WERI-Rb-1 (cell line): ENCODE data around the gene SNRNP40.
A peak's percentile ranks its signal among the peaks of the same experiment; 100 is the strongest.
"Not testable (repeated sequence)": the region's sequence is repeated elsewhere in the genome, so short reads cannot be mapped to it uniquely, and the experiment has no call there.

Experiments
- DNase-seq: peaks from one replicate; pipeline ENCODE4 v3.0.0-alpha.2; 2020
- H3K27ac ChIP-seq: fragments of 250-450 bp; sonication (Bioruptor Pico); 2 replicates; pipeline ENCODE4 v1.5.1; 2020; ENCODE audit warnings: mild to moderate bottlenecking, moderate library complexity
- H3K27me3 ChIP-seq: fragments of 250-450 bp; sonication (Bioruptor Pico); 2 replicates; pipeline ENCODE4 v1.5.1; 2021; ENCODE audit warnings: mild to moderate bottlenecking, low read depth, moderate library complexity; ENCODE audit not compliant: insufficient read depth, severe bottlenecking
- H3K36me3 ChIP-seq: fragments of 250-450 bp; sonication (Bioruptor Pico); 2 replicates; pipeline ENCODE4 v1.5.1; 2020; ENCODE audit warnings: mild to moderate bottlenecking, moderate library complexity
- H3K4me3 ChIP-seq: 2 replicates; pipeline ENCODE4 v1.5.1; 2011; ENCODE audit warnings: low read depth, mild to moderate bottlenecking, control low read depth, low read length
- H3K9me3 ChIP-seq: fragments of 250-450 bp; sonication (Bioruptor Pico); 2 replicates; pipeline ENCODE4 v1.5.1; 2021; ENCODE audit warnings: mild to moderate bottlenecking, moderate library complexity; ENCODE audit not compliant: severe bottlenecking
- TF ChIP-seq, protein P1 (sequence below): IDR thresholded peaks from 2 replicates; pipeline ENCODE4 v1.5.1; 2011; ENCODE audit warnings: low read depth, mild to moderate bottlenecking, control low read depth, inconsistent platforms, low read length

SNRNP40 gene

DNA sequence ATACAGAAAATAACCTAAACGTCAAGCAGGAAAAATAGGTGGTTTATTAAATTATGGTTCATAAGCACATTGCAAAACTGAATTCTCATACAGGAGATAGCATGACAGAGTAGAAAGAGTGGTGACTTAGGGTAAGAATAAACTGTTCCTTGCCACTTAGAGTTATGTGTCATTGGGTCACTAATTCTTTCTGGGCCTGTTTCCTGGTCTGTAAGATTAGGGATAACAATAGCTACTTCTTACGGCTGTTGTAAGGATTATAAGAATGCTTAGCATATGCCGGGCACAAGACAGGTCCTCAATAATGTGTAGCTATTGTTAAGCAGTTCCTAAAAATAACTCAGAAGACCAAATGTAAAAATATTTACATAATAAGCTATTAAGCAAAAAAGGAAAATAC lies 24.2 kb downstream of the SNRNP40 start:
- Histone ChIP-seq H3K27ac (peak overlapping the region; percentile 74), H3K9me3 (no peaks in the 10 kb centered on the region), H3K27me3 (no peaks in the 10 kb centered on the region), H3K4me3 (no peak overlapping the region), H3K36me3 (peaks cover 70% of the 10 kb centered on the region)
- DNase-seq, result no peak
- TF ChIP-seq, protein P1, sequence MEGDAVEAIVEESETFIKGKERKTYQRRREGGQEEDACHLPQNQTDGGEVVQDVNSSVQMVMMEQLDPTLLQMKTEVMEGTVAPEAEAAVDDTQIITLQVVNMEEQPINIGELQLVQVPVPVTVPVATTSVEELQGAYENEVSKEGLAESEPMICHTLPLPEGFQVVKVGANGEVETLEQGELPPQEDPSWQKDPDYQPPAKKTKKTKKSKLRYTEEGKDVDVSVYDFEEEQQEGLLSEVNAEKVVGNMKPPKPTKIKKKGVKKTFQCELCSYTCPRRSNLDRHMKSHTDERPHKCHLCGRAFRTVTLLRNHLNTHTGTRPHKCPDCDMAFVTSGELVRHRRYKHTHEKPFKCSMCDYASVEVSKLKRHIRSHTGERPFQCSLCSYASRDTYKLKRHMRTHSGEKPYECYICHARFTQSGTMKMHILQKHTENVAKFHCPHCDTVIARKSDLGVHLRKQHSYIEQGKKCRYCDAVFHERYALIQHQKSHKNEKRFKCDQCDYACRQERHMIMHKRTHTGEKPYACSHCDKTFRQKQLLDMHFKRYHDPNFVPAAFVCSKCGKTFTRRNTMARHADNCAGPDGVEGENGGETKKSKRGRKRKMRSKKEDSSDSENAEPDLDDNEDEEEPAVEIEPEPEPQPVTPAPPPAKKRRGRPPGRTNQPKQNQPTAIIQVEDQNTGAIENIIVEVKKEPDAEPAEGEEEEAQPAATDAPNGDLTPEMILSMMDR, result no peak

DNA sequence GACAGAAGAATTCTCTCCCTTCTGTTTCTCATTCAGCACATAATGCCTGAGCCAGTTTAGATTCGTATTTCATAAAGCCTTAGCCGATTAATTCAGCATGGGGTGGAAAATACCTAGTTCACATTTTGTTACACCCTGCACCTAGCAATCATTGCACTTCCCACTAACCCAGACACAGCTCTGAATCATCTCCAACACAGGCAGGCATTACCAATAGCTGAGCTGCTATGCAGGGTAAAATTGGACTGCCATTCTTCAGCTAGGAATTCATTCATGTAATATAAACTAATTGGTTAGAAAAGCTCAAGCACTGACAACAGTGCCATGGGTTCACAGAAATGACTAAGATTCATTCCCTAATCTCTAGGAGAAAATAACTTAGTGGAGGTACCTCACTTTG lies 30.0 kb downstream of the SNRNP40 start:
- TF ChIP-seq, protein P1, result no peak
- H3K9me3 ChIP-seq, result no peaks in the 10 kb centered on the region
- no peaks in the 10 kb centered on the region for H3K27me3 ChIP-seq
- DNase-seq, result no peak
- 0 out of 2 replicates have a peak overlapping the region, but pooled peaks have one; percentile 19 for H3K27ac ChIP-seq
- no peak overlapping the region for H3K4me3 ChIP-seq
- H3K36me3 ChIP-seq, result peaks cover 76% of the 10 kb centered on the region

DNA sequence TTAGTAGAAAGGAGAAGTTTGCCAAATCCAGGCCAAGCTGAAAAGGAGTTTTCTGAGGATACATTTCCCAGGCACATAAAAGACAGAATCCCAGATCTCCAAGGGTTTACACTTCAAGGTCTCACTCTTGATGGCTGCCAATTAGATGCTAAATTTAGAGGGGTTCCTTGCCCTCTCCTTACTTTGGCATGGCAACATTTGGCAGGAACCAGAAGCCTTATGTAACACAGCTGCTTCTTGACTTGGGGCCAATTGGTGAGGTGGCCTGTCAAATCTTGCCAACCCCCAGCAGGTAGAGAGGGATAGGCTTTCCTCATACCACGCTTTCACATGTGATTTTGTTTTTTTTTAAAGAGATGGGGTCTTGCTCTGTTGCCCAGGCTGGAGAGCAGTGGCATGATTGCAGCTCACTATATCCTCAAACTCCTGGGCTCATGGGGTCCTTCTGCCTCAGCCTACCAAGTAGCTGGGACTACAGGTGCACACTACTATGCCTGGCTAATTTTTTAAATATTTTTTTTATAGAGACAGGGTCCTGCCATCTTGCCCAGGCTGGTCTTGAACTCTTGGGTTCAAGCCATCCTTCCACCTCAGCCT lies 31.7 kb downstream of the SNRNP40 start:
- peaks cover 77% of the 10 kb centered on the region for H3K36me3 ChIP-seq
- TF ChIP-seq, protein P1, result no peak
- DNase-seq, result no peak
- H3K4me3 ChIP-seq, result no peak overlapping the region
- H3K27me3 ChIP-seq, result no peaks in the 10 kb centered on the region
- no peak overlapping the region for H3K27ac ChIP-seq
- no peaks in the 10 kb centered on the region for H3K9me3 ChIP-seq

DNA sequence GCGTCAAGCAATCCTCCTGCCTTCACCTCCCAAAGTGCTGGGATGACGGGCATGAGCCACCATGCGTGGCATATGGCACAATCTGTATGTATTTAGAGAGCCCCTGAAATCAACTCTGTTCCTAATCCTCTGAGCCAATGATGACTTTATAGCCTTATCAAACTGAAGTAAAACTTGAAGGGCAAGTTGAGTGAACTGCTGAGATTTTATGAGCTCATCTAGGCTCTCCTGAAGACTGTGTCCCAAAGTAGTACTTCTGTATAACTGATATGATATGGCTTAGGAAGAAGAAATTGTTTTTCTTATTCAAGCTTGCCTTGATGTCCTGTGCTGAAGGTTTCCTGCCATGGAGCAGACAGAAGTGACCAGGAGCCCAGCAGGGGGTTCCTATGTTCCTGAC lies 33.2 kb downstream of the SNRNP40 start:
- no peaks in the 10 kb centered on the region for H3K9me3 ChIP-seq
- TF ChIP-seq, protein P1, result no peak
- H3K36me3 ChIP-seq, result peaks cover 76% of the 10 kb centered on the region
- H3K4me3 ChIP-seq, result no peak overlapping the region
- H3K27me3 ChIP-seq, result no peaks in the 10 kb centered on the region
- no peak for DNase-seq
- no peak overlapping the region for H3K27ac ChIP-seq

DNA sequence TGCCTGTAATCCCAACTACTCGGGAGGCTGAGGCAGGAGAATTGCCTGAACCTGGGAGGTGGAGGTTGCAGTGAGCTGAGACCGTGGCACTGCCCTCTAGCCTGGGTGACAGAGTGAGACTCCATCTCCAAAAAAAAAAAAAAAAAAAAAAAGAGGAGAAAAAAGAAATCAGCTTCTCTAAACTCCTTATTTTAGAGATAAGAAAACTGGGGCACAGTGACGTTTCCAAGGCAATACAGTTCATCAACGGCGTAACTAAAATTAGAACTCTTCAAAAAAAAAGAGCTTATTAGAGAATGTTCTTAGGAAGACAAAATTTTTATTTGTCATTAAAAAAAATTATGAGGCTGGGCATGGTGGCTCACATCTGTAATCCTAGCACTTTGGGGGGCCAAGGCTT lies 34.2 kb downstream of the SNRNP40 start:
- not testable (repeated sequence) for H3K27ac ChIP-seq, H3K4me3 ChIP-seq, DNase-seq, H3K9me3 ChIP-seq, H3K27me3 ChIP-seq
- peaks cover 78% of the 10 kb centered on the region for H3K36me3 ChIP-seq

DNA sequence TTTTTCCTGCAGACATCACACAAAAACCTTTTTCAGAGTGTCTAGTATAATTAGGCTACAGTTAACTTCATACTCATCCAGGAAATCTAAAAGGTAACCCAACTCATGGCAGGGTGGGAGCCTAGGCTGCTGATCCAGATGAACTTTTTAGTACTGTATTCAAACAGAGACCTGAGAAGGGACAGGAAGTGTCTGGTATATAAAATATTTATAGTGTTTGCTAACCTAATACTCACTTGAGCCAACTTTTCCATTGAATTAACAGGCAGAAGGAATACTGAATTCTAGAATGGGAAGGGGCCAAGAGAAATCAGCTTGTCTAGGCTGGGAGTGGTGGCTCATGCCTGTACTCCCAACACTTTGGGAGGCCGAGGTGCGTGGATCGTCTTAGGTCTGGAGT lies 34.7 kb downstream of the SNRNP40 start:
- DNase-seq, result no peak
- Histone ChIP-seq H3K36me3 (peaks cover 78% of the 10 kb centered on the region), H3K27ac (no peak overlapping the region)

More for the DNA sequence above, 34.7 kb downstream of the SNRNP40 start:
- TF ChIP-seq, protein P1, result no peak
- Histone ChIP-seq H3K9me3 (no peaks in the 10 kb centered on the region), H3K27me3 (no peaks in the 10 kb centered on the region), H3K4me3 (no peak overlapping the region)
